ENCODE results near the gene VAV2.
A peak's percentile ranks its signal among the peaks of the same experiment; 100 is the strongest.

Gene VAV2

GRCh38 chr9:133734590-133735414 is 257.3 kb downstream of the VAV2 start:
- no peak for DNase-seq

GRCh38 chr9:133733796-133734533 is 258.2 kb downstream of the VAV2 start:
- no peak for DNase-seq

GRCh38 chr9:133733421-133733795 is 258.7 kb downstream of the VAV2 start:
- no peak for DNase-seq

- DNase-seq, result no peak
These were observed 259.3 kb downstream of the VAV2 start for GRCh38 chr9:133732639-133733408.

- peak; percentile 4 for DNase-seq
These were observed 260.1 kb downstream of the VAV2 start for GRCh38 chr9:133731876-133732638.

GRCh38 chr9:133730994-133731715 is 261.0 kb downstream of the VAV2 start:
- DNase-seq, result no peak

GRCh38 chr9:133729617-133730281 is 262.4 kb downstream of the VAV2 start:
- DNase-seq, result no peak

- no peak for DNase-seq
These were observed 263.1 kb downstream of the VAV2 start for GRCh38 chr9:133728856-133729616.

- no peak for DNase-seq
These were observed 264.2 kb downstream of the VAV2 start for GRCh38 chr9:133727876-133728441.

- no peak for DNase-seq
These were observed 264.7 kb downstream of the VAV2 start for GRCh38 chr9:133727277-133727875.

- DNase-seq, result peak; percentile 18
These were observed 265.5 kb downstream of the VAV2 start for GRCh38 chr9:133726401-133727276.

- no peak for DNase-seq
These were observed 266.2 kb downstream of the VAV2 start for GRCh38 chr9:133725886-133726285.

GRCh38 chr9:133718563-133719315 is 273.4 kb downstream of the VAV2 start:
- no peak for DNase-seq

GRCh38 chr9:133717113-133718031 is 274.8 kb downstream of the VAV2 start:
- DNase-seq, result no peak

- DNase-seq, result no peak
These were observed 275.5 kb downstream of the VAV2 start for GRCh38 chr9:133716564-133717112.

- no peak for DNase-seq
These were observed 276.1 kb downstream of the VAV2 start for GRCh38 chr9:133715866-133716563.

Data from HCEC 1CT (cell line).